ENCODE results near the gene ARHGEF11.
"Not testable (repeated sequence)": the region's sequence is repeated elsewhere in the genome, so short reads cannot be mapped to it uniquely, and the experiment has no call there.

ARHGEF11 gene

GRCh38 chr1:156929596-156930238, 115.8 kb downstream of the ARHGEF11 start:
- no peak for DNase-seq (ENCODE audit: low spot score)

- DNase-seq (ENCODE audit: low spot score) = no peak
These were observed 117.4 kb downstream of the ARHGEF11 start for GRCh38 chr1:156928043-156928602.

GRCh38 chr1:156927215-156928042, 118.1 kb downstream of the ARHGEF11 start:
- peak; percentile 80 for DNase-seq (ENCODE audit: low spot score)

- not testable (repeated sequence) for DNase-seq (ENCODE audit: low spot score)
These were observed 118.8 kb downstream of the ARHGEF11 start for GRCh38 chr1:156926695-156927094.

- peak; percentile 85 for DNase-seq (ENCODE audit: low spot score)
These were observed 119.4 kb downstream of the ARHGEF11 start for GRCh38 chr1:156926175-156926574.

GRCh38 chr1:156925154-156926010, 120.2 kb downstream of the ARHGEF11 start:
- DNase-seq (ENCODE audit: low spot score) = no peak

GRCh38 chr1:156924478-156925153, 120.9 kb downstream of the ARHGEF11 start:
- no peak for DNase-seq (ENCODE audit: low spot score)

GRCh38 chr1:156923670-156924477, 121.7 kb downstream of the ARHGEF11 start:
- DNase-seq (ENCODE audit: low spot score) = no peak

GRCh38 chr1:156922986-156923669, 122.4 kb downstream of the ARHGEF11 start:
- no peak for DNase-seq (ENCODE audit: low spot score)

- no peak for DNase-seq (ENCODE audit: low spot score)
These were observed 124.5 kb downstream of the ARHGEF11 start for GRCh38 chr1:156921053-156921529.

GRCh38 chr1:156920233-156921052, 125.1 kb downstream of the ARHGEF11 start, which contains the start of gene LRRC71:
Gene LRRC71 (plus strand): TSS chr1:156920632. CDS start chr1:156920804, 172 bp downstream.
- DNase-seq (ENCODE audit: low spot score) = peak; percentile 79

GRCh38 chr1:156914440-156914856, 131.1 kb downstream of the ARHGEF11 start:
- DNase-seq (ENCODE audit: low spot score) = no peak

GRCh38 chr1:156913809-156914387, 131.6 kb downstream of the ARHGEF11 start:
- no peak for DNase-seq (ENCODE audit: low spot score)

- DNase-seq (ENCODE audit: low spot score) = peak; percentile 45
These were observed 132.4 kb downstream of the ARHGEF11 start for GRCh38 chr1:156912861-156913808.

GRCh38 chr1:156912310-156912709, 133.2 kb downstream of the ARHGEF11 start:
- no peak for DNase-seq (ENCODE audit: low spot score)

- no peak for DNase-seq (ENCODE audit: low spot score)
These were observed 133.8 kb downstream of the ARHGEF11 start for GRCh38 chr1:156911577-156912298.

All from kidney tubule cell (primary cell).